Heart left ventricle (tissue), 16 donors: ENCODE measurements around the gene RNF26. TPM values are rescaled to one million over a fixed set of nuclear protein-coding genes. Genes with fewer than 3 reads are reported as not detected.

Experiments
- ATAC-seq, 4 donors: fragments of 200-7000 bp; cut with Tn5 transposase; one replicate each; pipeline ENCODE4 v1.9.1; 2020 to 2022; ENCODE audit warnings: moderate library complexity in 4 of 4, mild to moderate bottlenecking in 3 of 4, moderate number of reproducible peaks in 1 of 4
- DNase-seq, 5 donors: peaks; one replicate each; pipeline ENCODE4 v3.0.0-alpha.2; 2020
- H3K27ac ChIP-seq, 12 donors: fragments of 200-600 bp; sonication (generic) in 4 of 12; one replicate each; pipeline versions ENCODE4 v1.5.0 to v1.8.0; 2016 to 2022; ENCODE audit warnings: mild to moderate bottlenecking in 2 of 12
- H3K27me3 ChIP-seq, 9 donors: fragments of 200-600 bp; sonication (generic) in 2 of 9; one replicate each; pipeline versions ENCODE4 v1.5.1 to v1.8.0; 2016 to 2022; ENCODE audit warnings: mild to moderate bottlenecking in 3 of 9
- H3K36me3 ChIP-seq, 9 donors: fragments of 200-600 bp; sonication (generic) in 2 of 9; one replicate each; pipeline versions ENCODE4 v1.5.0 to v1.8.0; 2018 to 2022; ENCODE audit warnings: mild to moderate bottlenecking in 2 of 9
- H3K4me1 ChIP-seq, 12 donors: fragments of 200-600 bp; sonication (generic) in 4 of 12; one replicate each; pipeline versions ENCODE4 v1.5.0 to v1.8.0; 2016 to 2022; ENCODE audit warnings: mild to moderate bottlenecking in 3 of 12
- H3K4me3 ChIP-seq, 12 donors: fragments of 200-600 bp; sonication (generic) in 4 of 12; one replicate each; pipeline versions ENCODE4 v1.5.0 to v1.8.0; 2017 to 2022; ENCODE audit warnings: mild to moderate bottlenecking in 9 of 12, moderate library complexity in 4 of 12
- H3K9me3 ChIP-seq, 12 donors: fragments of 200-600 bp; sonication (generic) in 4 of 12; one replicate each; pipeline versions ENCODE4 v1.5.0 to v1.8.0; 2016 to 2022; ENCODE audit warnings: mild to moderate bottlenecking in 1 of 12
- CTCF ChIP-seq, 12 donors: fragments of 200-600 bp; sonication (generic) in 4 of 12; IDR thresholded peaks; one replicate each; pipeline versions ENCODE4 v1.5.0 to v1.8.0; 2018 to 2022; ENCODE audit warnings: antibody characterized with exemption in 12 of 12, mild to moderate bottlenecking in 5 of 12
- POLR2A ChIP-seq, 2 donors: fragments of 450-650 bp; IDR thresholded peaks; one replicate each; pipeline ENCODE4 v1.6.1; 2017; ENCODE audit warnings: antibody characterized with exemption in 2 of 2, mild to moderate bottlenecking in 2 of 2, moderate library complexity in 2 of 2
- WGBS, 4 donors: extraction: QIAGEN DNeasy Blood & Tissue Kit in 2 of 4; methylation state at CpG; one replicate each; pipeline versions ENCODE4 v1.1.5 to v1.1.7; 2013 to 2018; 5-methylcytosine and 5-hydroxymethylcytosine counted together
- intact Hi-C, 10 donors: fragments of 100-400 bp; cut with DNase I; formaldehyde crosslinking; loops; one replicate each; pipeline versions ENCODE4 v1.11.1 to v1.14.2; 2022
- polyA plus RNA-seq, 2 donors: library from polyadenylated mRNA; stranded (reverse); fragments of 200-250 nt; gene quantifications; one replicate each; pipeline ENCODE4 v1.2.3, GENCODE V29; 2013
- total RNA-seq, 9 donors: library from RNA; depleted of rRNA in 2 of 9; stranded (reverse); fragments of >200 nt in 2 of 9; fragmentation: NEBNext Ultra II Directional in 3 of 9; extraction: Animal tissue kit (Norgen Biotek cat#: 25700) in 3 of 9; gene quantifications; one replicate each; pipeline versions ENCODE4 v1.1.0 to v1.2.4, GENCODE V29; 2016 to 2023
- donor health status: ischemic (EF 13 %, LVEDD 7.1; RV severe dilation, severe dysfunction).
- donor health status: healthy with polysubstance abuse.
- donor health status: DM: no; HTN: yes; CAD: no.
- donor health status: DM: no; HTN: no; CAD: no.
- donor health status: ischemic (EF 25% LVEDD 6.9; RV normal size, moderate dysfunction).
- donor health status: ischemic (EF 25% LVEDD 5.7; RV mildly dilated, moderate dysfunction).
- donor health status: healthy.
- donor health status: DM: yes; HTN: yes; CAD: no.
- donor health status: ischemic (EF 35%, LVEDD 5.7; RV mildly dilated, moderate dysfunction).
- donor health status: nonischemic (EF 11% LVEDD 7.7; RV severe dilation, severe dysfunction).
- donor health status: DM: yes; HTN: yes; CAD: no.
- donor health status: PGD.
- donor health status: ischemic (EF 29% LVEDD 5.4; RV normal size, mild dysfunction).
- donor health status: nonischemic (EF 23%, LVEDD 6.1; RV moderate dilation, normal function).

The RNF26 gene
- total and polyA plus RNA-seq, 11 donors: 6.2 to 22.4 (median 11.8) TPM

- intact Hi-C loops: loop anchor here in 1 of 10 donors (5.0 kb wide), 1 partner anchor 35 kb away; no protein-coding TSS in a partner anchor
Measured at GRCh38 chr11:119342362-119343130, 8.2 kb downstream of the RNF26 start.

GRCh38 chr11:119343726-119344125, 9.4 kb downstream of the RNF26 start:
- ATAC-seq (no peak), DNase-seq (no peak)
- WGBS, 4 donors: 87 to 92% (median 90%) methylated on average over 7 of the region's 7 CpGs
- Histone ChIP-seq H3K27ac (no peak overlapping the region), H3K27me3 (peaks cover 0 to 33% (median 0%) of the 10 kb centered on the region in 9 donors), H3K4me3 (no peak overlapping the region), H3K4me1 (peaks cover 4 to 38% (median 25%) of the 10 kb centered on the region in 12 donors), H3K36me3 (no peaks in the 10 kb centered on the region), H3K9me3 (no peaks in the 10 kb centered on the region)
- TF ChIP-seq POLR2A (IDR thresholded peaks at IDR 0.05) (no peak), CTCF (IDR thresholded peaks at IDR 0.05) (no peak)
- intact Hi-C loops: loop anchor here in 1 of 10 donors (5.0 kb wide), 1 partner anchor 34 kb away; no protein-coding TSS in a partner anchor

More at GRCh38 chr11:119342362-119343130, 8.2 kb downstream of the RNF26 start:
- Histone ChIP-seq H3K36me3 (no peaks in the 10 kb centered on the region), H3K4me1 (peaks cover 4 to 44% (median 33%) of the 10 kb centered on the region in 12 donors), H3K4me3 (no peak overlapping the region), H3K9me3 (no peaks in the 10 kb centered on the region), H3K27ac (no peak overlapping the region), H3K27me3 (peaks cover 0 to 33% (median 0%) of the 10 kb centered on the region in 9 donors)
- no peak for DNase-seq
- WGBS, 4 donors: 89 to 92% (median 90%) methylated on average over 4 to 10 of the region's 10 CpGs
- no peak for ATAC-seq
- TF ChIP-seq CTCF (IDR thresholded peaks at IDR 0.05) (no peak), POLR2A (IDR thresholded peaks at IDR 0.05) (no peak)

GRCh38 chr11:119344291-119345010, 10.1 kb downstream of the RNF26 start:
- ATAC-seq: no peak
- H3K4me1 ChIP-seq: peaks cover under 1 to 31% (median 17%) of the 10 kb centered on the region in 12 donors
- no peak for DNase-seq

More at GRCh38 chr11:119344291-119345010, 10.1 kb downstream of the RNF26 start:
- Histone ChIP-seq H3K9me3 (no peaks in the 10 kb centered on the region), H3K27me3 (peaks cover 0 to 28% (median 0%) of the 10 kb centered on the region in 9 donors), H3K4me3 (no peak overlapping the region), H3K36me3 (no peaks in the 10 kb centered on the region), H3K27ac (no peak overlapping the region)
- intact Hi-C loops: loop anchor here in 1 of 10 donors (5.0 kb wide), 1 partner anchor 33 kb away; no protein-coding TSS in a partner anchor
- 65 to 78% (median 70%) methylated on average over 12 to 14 of the region's 14 CpGs for WGBS, 4 donors
- TF ChIP-seq POLR2A (IDR thresholded peaks at IDR 0.05) (no peak), CTCF (IDR thresholded peaks at IDR 0.05) (no peak)
